Loucy (cell line): ENCODE results near the gene NR2F1.

Source experiments
- EZH2phosphoT487 ChIP-seq: fragments of 200-600 bp; IDR thresholded peaks from 2 replicates; pipeline ENCODE4 v1.6.1; 2018; ENCODE audit warnings: antibody characterized with exemption, mild to moderate bottlenecking, moderate library complexity, borderline replicate concordance
- TF ChIP-seq, protein P1 (sequence below): fragments of 200-600 bp; sonication (generic); conservative IDR thresholded peaks from 2 replicates; pipeline ENCODE4 v1.5.1; 2014; ENCODE audit warnings: mild to moderate bottlenecking, antibody characterized with exemption, low read length

- TF ChIP-seq, protein P1, sequence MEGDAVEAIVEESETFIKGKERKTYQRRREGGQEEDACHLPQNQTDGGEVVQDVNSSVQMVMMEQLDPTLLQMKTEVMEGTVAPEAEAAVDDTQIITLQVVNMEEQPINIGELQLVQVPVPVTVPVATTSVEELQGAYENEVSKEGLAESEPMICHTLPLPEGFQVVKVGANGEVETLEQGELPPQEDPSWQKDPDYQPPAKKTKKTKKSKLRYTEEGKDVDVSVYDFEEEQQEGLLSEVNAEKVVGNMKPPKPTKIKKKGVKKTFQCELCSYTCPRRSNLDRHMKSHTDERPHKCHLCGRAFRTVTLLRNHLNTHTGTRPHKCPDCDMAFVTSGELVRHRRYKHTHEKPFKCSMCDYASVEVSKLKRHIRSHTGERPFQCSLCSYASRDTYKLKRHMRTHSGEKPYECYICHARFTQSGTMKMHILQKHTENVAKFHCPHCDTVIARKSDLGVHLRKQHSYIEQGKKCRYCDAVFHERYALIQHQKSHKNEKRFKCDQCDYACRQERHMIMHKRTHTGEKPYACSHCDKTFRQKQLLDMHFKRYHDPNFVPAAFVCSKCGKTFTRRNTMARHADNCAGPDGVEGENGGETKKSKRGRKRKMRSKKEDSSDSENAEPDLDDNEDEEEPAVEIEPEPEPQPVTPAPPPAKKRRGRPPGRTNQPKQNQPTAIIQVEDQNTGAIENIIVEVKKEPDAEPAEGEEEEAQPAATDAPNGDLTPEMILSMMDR, result no peak
- no peak for TF ChIP-seq EZH2phosphoT487
Observed at GRCh38 chr5:93572101-93572607, 10.9 kb upstream of the NR2F1 start.
